ENCODE measurements around the gene MTHFR.

- no peak for TF ChIP-seq EP300 (IDR thresholded peaks at IDR 0.05)
- TF ChIP-seq CTCF (IDR thresholded peaks at IDR 0.05): no peak
- no peak for TF ChIP-seq POLR2A (IDR thresholded peaks at IDR 0.05)
Measured at GRCh38 chr1:11778336-11778735, 27.4 kb downstream of the MTHFR start.

Data from gastroesophageal sphincter (tissue), 3 donors.